Forelimb muscle (tissue), 1 donor: ENCODE data around the gene PSMB5. TPM values are rescaled to one million over a fixed set of nuclear protein-coding genes. Genes with fewer than 3 reads are reported as not detected.

ENCODE experiments used
- DNase-seq: peaks from one replicate; pipeline ENCODE4 v3.0.0-alpha.2; 2013; ENCODE audit warnings: low read depth
- polyA plus RNA-seq: library from polyadenylated mRNA; unstranded; fragments of 120-200 nt; gene quantifications from one replicate; pipeline ENCODE4 v1.2.1, GENCODE V29; 2013; ENCODE audit not compliant: insufficient read length

The PSMB5 gene
- polyA plus RNA-seq, 1 donor, result 226 TPM

DNA sequence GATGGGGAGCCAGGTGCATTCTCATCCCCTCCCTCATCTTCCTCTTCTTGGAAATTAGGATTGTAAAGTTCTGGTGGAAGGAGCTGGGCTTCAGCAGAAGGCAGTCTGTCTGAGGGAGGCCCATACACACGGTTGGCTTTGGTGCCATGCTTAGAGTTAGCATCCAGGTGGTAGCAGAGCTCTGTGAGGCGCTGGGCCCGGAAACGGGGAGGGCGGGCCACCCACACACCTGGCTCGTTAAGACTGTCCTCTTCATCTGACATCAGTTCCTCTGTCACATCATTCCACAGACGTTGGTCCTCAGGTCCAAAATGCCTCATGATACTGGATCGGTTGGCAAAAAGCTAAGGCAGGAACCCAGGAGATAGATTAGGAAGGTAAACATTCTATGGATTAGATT is 47.4 kb downstream of the PSMB5 start:
- no peak for DNase-seq

DNA sequence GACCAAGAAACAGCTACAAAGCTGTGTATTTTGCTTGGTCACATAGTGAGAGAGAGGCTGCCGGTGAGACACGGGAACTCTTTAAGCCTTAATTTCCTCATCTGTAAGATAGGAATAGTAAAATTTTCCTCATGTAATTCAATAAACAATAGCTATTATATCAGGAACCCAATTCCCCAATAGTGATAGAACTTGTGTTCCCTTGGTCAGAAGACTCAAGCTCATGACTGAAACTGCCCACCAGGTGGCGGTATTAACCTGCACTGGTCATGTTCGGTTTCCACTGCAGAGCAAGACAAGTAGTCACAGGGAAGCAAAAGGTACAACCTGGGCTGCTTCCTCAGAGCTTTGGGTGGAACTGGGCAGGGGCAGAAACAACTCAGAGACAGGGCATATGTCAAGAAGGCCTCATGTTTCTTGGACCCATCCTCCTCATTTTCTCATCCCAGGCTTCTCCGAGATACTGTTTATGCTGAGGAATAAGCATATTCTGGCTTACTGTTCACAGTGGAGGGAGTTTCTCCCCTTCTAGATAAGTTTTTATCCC is 48.1 kb downstream of the PSMB5 start:
- DNase-seq, result peak; percentile 84

DNA sequence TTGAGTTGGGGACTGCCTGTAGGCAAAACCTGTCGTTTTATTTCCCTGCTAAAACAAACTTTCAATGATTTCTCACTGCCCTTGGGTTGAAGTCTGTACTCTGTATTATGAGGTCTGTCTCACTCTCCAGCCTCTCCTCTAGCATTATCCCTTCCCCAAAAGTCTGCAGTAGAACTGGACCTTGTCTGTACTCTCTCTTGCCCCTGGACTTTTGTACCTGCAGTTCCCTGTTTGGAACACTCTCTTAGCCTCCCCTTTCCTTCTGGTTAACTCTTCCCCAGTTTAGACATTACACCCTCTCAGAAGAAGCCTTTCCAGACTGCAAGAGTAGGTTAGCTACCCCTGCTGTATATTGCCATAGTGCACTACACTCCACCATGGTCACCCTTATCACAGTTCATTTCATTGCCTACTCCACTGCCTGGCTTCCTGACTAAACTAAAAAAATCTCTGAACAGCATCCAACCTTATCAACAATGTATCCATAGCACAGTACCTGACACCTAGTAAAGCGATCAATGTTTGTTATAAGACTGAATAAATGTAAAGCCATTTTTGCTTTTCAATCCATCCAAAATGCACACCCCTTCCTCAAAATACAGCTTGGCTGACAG is 48.7 kb downstream of the PSMB5 start:
- no peak for DNase-seq

- no peak for DNase-seq
Measured at GRCh38 chr14:22984959-22985658, 49.6 kb downstream of the PSMB5 start.

DNA sequence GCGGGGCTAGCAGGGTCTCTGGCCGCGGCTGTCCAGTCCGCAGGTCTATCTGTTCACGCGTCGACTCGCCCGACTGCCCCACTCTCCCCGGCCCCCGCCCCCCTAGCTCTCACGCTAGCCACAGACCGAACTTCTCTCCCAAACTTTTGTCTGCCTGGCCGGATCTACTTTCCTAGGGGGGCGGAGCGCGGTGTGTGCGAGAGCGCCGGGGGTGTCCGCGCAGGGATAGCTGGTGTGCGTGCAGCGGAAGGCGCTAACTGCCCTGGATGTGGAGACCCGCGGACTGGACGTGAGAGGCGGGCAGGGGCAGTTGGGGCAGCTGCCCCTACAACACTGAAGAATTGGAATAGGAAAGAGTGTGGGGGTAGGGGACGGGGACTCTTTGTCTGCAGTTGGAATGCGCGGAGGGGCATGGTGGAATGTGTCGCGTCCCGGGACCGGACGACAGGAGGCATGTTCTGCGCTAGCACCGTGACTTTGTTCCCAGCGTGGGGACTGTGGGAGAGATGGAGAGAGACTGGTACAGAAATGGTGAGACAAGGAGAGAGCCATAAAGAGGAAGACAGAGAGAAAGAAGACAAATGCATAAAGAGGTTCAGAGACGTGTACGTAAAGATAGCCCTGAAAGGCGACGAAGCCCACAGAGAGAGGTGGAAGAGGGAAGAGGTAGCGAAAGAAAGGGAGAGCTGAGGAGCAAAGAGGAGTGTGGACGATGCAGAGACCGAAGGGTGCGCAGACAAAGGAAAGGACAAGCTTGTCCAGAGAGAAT is 52.0 kb downstream of the PSMB5 start, which contains the start of gene AJUBA:
Gene AJUBA (minus strand): TSS at position 75 of the 769 bp plus-strand sequence. CDS start 285 bp downstream, outside the sequence.
- peak; percentile 63 for DNase-seq

GRCh38 chr14:22981876-22982476 is 52.7 kb downstream of the PSMB5 start:
- no peak for DNase-seq

GRCh38 chr14:22981090-22981875 is 53.4 kb downstream of the PSMB5 start:
- DNase-seq, result no peak

DNA sequence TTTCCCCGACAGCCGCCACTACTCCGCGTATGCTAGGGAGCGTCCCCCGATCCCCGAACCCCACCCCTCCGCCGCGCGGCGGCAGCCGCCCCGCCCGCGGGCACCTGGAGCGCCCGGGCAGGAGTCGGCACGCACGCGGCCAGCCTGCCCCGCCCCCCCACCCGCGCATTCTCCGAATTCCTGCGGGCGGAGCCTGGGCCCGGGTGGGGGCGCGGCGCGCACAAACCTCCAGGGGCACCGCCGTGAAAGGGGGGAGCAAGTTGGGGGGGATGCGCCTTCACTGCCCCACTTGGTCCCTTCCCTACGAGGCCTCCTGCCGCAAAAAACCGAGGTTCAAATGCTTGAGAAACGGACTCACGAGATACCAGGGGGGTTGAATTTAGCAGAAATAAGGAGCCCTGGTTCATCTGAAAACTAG is 54.0 kb downstream of the PSMB5 start:
- DNase-seq, result no peak

DNA sequence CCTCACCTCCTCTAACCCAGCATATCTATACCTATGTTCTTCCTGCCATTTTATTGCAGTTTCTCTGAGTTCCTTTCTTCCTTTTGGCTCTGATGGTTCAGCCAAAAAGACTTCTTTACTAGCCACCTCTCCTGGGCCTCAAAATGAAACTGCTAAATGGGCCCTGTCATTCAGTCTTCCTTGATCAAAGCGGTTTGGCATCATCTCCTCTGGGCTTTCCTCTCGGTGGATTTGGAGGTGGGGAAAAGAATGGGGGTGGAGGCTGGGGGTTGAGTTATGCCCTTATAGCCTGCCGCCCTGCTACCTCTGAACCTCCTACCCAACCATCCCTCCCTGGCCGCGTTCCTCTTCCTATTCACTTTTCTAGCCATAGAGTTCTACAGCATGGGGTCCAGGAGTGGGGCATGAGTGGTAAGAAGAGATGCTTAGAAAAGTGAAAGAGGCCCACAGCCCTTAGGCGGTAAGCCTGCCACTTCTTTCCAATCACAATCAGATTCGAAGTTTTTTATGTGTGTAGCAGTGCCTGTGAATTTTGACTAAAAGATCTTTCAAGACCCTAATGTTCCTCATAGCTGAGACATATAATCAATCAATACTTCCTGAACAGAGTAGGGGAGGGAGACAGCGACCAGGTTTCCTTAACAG is 54.8 kb downstream of the PSMB5 start:
- no peak for DNase-seq

DNA sequence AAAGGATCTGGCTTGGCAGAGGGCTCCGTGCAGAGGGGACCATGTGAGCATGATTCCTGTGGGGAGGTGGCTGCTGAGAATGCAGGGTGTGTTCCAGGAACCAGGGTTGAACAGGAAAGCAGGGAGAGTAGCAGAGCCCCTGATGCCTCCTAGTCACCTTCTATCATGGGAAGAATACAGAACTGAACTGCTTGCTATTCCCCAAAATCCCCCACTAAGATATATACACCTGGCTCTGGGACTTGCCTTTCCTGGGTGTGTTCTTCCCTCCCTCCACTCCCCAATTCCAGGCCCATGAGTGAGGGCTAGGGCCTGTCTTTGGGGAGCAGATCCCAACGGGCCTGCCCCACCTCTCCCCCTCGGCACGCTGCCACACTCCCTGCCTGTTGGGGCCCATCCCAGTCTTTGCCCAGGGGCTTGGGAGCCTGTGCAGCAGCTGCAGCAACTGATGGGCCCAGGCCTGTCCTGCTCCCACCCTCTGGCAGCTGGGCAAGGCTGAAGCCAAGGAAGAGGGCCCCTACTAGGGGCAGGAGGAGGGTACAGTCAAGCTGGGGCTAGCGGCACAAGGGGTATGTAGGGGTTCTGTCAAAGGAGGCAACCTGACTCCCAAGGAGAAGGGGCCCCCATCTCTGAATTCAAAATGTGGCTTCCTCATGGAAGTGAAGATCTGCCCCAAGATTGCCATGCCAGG is 55.6 kb downstream of the PSMB5 start:
- DNase-seq, result no peak

DNA sequence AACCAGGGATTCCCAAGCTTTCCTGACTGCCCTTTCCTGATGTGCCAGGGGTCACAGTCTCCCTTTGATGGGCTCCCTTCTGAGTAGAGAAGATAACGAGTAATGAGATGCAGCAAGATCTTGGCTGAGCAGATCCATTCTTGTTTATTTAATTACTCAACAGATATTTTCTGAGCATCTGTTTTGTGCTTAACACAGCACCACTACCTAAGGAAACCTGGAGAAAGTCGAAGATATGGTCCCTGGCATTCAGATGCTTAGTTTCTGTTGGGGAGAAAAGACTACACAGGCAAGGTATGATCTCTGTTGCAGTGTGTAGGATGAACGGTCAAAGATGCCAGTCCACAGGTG is 56.2 kb downstream of the PSMB5 start:
- no peak for DNase-seq

- peak; percentile 50 for DNase-seq
Measured at GRCh38 chr14:22977684-22978486, 56.8 kb downstream of the PSMB5 start.

DNA sequence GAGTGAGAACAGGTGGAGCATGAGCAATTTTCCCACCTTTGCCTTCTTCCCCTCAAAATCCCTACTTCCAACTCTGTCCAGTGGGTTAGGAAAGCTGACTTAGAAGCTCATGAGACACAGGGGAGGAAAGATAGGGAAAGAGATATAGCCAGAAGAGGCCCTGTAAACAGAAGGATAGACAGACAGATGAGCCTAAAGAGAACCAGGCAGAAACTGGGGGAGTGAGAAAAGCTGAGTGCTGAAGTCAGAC is 57.3 kb downstream of the PSMB5 start:
- DNase-seq, result no peak

GRCh38 chr14:22976620-22977433 is 57.9 kb downstream of the PSMB5 start:
- no peak for DNase-seq
